ENCODE results near the gene CHMP4A.

CHMP4A gene

GRCh38 chr14:24212924-24213865 is at the start of gene CHMP4A:
Gene CHMP4A, minus strand, starts transcription at chr14:24213488. Its CDS starts 49 bp downstream, at chr14:24213439.
- DNase-seq (ENCODE audit: low read depth) = peak; percentile 94
- peak within 1 kb of the TSS; percentile 83 for H3K4me3 ChIP-seq (ENCODE audit: low read length)
- TF ChIP-seq CTCF (conservative IDR thresholded peaks at IDR 0.05; ENCODE audit: low read depth, low read length) = peak; percentile 28

DNA sequence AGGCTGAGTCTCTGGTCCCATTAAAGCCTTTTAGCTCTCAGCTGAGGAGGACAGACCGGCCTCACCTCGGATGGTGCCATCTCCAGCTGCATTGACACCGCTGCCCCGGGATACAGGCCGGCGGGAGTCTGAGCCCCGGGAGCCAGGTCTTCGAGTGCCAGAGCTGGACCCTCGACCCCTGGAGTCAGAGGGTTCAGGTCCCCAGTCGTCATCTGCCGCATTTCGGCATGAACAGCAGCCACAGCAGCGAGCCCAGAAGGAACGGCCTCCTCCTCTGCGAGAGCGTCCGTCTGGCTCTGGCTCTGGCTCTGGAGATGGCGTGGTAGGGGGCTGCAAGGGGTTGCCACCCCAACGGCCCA is 48.7 kb upstream of the CHMP4A start:
- no peak for DNase-seq (ENCODE audit: low read depth)
- no peak overlapping the region for H3K4me3 ChIP-seq (ENCODE audit: low read length)
- TF ChIP-seq CTCF (conservative IDR thresholded peaks at IDR 0.05; ENCODE audit: low read depth, low read length) = no peak

DNA sequence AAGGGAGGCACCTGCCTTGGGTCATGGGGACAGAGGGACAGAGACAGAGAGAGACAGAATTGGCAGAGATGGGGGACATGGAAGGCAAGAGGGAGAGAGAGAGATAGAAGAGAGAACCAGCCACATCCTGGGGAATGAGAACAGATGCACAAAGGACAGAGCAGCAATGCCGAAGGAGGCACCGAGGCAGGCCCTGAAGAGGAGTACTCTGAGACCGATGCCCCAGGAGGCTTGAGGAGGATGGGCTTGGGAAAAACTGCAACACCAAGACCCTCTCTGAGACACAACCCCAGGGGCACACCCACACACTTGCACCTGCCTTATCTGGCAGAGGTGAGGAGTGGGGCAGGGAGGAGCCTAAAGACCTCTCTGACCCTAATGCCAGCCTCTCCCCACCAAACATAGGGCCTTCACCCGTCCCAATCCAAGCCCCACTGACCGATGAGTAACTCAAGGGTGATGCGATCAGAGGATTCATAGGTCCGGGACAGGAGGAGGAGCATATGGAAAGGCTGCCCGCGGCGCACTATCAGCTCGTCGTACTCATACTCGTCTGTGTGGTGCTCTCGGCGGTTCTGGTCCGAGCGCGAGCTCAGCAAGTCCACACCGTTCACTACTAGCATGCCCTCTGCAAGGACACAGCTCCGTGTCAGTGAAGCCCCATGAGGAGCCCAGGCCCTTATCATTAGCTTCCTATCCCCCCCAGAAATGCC is 48.1 kb upstream of the CHMP4A start:
- no peak for TF ChIP-seq CTCF (conservative IDR thresholded peaks at IDR 0.05; ENCODE audit: low read depth, low read length)
- no peak for DNase-seq (ENCODE audit: low read depth)
- no peak overlapping the region for H3K4me3 ChIP-seq (ENCODE audit: low read length)

DNA sequence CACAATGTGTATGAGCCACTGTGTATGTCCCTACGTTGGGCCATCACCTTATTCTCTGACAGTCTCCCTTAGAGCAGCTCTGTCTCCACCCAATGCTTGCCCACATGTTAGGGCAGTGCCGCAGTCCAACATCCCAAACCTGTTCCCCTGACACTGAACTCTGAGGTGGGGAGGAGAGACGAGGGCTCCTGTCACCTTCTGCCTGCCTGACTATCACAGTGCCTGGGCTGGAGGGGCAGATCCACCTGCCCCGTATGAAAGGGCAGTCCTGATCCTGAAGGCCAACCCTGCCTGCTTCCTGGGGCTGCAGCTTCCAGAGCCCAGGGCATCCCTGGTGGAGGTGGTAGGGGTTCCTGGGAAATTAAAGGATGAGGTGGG is 47.5 kb upstream of the CHMP4A start:
- no peak overlapping the region for H3K4me3 ChIP-seq (ENCODE audit: low read length)
- no peak for DNase-seq (ENCODE audit: low read depth)
- no peak for TF ChIP-seq CTCF (conservative IDR thresholded peaks at IDR 0.05; ENCODE audit: low read depth, low read length)

- H3K4me3 ChIP-seq (ENCODE audit: low read length) = no peak overlapping the region
- TF ChIP-seq CTCF (conservative IDR thresholded peaks at IDR 0.05; ENCODE audit: low read depth, low read length) = no peak
- no peak for DNase-seq (ENCODE audit: low read depth)
Measured at GRCh38 chr14:24260026-24260779, 46.9 kb upstream of the CHMP4A start.

DNA sequence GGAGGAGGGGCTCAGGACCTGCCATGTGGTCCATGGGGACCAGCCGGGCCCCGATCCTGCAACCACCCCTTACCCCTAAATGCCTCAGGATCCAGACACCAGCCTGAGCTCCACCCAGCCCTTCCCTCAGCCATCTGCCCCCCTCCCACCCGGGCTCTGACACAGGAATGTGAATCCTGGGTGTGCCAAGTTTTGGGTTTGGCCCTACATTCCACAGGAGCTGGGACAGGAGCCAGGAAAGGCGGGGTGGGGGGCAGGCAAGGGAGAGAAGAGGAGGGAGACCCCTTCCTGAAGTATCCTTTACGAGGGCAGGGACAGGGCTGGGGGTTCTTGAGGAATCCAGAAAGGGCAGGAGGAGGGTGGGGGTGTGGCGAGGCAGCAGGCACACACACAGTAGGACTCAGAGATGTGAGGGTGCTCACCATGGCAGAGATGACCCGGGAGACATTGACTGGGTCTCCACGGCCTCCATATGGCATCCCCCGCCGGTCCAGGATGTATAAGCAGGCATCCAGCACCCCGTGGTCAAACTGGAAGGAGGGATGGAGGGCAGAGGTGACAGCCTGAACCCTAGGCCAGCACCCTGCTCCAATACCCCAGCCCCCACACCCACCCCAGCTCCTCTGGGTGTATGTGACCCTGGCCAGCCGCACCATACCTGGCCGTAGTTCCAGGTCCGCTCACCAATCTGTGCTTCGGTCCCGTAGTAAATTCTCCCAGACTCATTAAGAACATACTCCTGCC is 46.2 kb upstream of the CHMP4A start:
- TF ChIP-seq CTCF (conservative IDR thresholded peaks at IDR 0.05; ENCODE audit: low read depth, low read length) = no peak
- no peak for DNase-seq (ENCODE audit: low read depth)
- H3K4me3 ChIP-seq (ENCODE audit: low read length) = no peak overlapping the region
